T-helper 9 cell (primary cell): Measurements from ENCODE around the gene HCFC1R1.
"Not testable (repeated sequence)": the region's sequence is repeated elsewhere in the genome, so short reads cannot be mapped to it uniquely, and the experiment has no call there.

Experiments used
- DNase-seq: peaks from one replicate; pipeline ENCODE4 v3.0.0-alpha.2; 2020
- total RNA-seq, 2 donors: gene quantifications; one replicate each; lab custom pipeline; 2026; lab: John Stamatoyannopoulos, UW

HCFC1R1 gene
- total RNA-seq: 5.6 to 14.3 reads per million in 2 donors

- peak; percentile 92 for DNase-seq
Observed at GRCh38 chr16:3023669-3024478, at the start of gene HCFC1R1, which contains the start of gene THOC6. Gene HCFC1R1, minus strand, starts transcription at chr16:3023942. Its CDS starts 1 bp downstream, at chr16:3023941. Gene THOC6, plus strand, starts transcription at chr16:3024035. Its CDS starts 292 bp downstream, at chr16:3024327.

- no peak for DNase-seq
Observed at GRCh38 chr16:3073448-3073847, 49.7 kb upstream of the HCFC1R1 start.

GRCh38 chr16:3072576-3073263 lies 49.0 kb upstream of the HCFC1R1 start:
- not testable (repeated sequence) for DNase-seq

GRCh38 chr16:3072148-3072547 lies 48.4 kb upstream of the HCFC1R1 start:
- not testable (repeated sequence) for DNase-seq

GRCh38 chr16:3071655-3072054 lies 47.9 kb upstream of the HCFC1R1 start:
- no peak for DNase-seq

GRCh38 chr16:3070608-3071111 lies 46.9 kb upstream of the HCFC1R1 start:
- DNase-seq: no peak

GRCh38 chr16:3069146-3069545 lies 45.4 kb upstream of the HCFC1R1 start:
- not testable (repeated sequence) for DNase-seq

- no peak for DNase-seq
Observed at GRCh38 chr16:3068487-3068886, 44.7 kb upstream of the HCFC1R1 start.

GRCh38 chr16:3066440-3066748 lies 42.7 kb upstream of the HCFC1R1 start:
- no peak for DNase-seq

GRCh38 chr16:3065742-3066439 lies 42.1 kb upstream of the HCFC1R1 start:
- no peak for DNase-seq

GRCh38 chr16:3065069-3065741 lies 41.5 kb upstream of the HCFC1R1 start, which contains the start of gene IL32:
Gene IL32, plus strand, starts transcription at chr16:3065640. Its CDS starts 172 bp downstream, at chr16:3065812.
- peak; percentile 58 for DNase-seq

- no peak for DNase-seq
Observed at GRCh38 chr16:3063625-3064386, 40.1 kb upstream of the HCFC1R1 start.

- no peak for DNase-seq
Observed at GRCh38 chr16:3062553-3062952, 38.8 kb upstream of the HCFC1R1 start.

GRCh38 chr16:3060339-3061127 lies 36.8 kb upstream of the HCFC1R1 start:
- no peak for DNase-seq

- no peak for DNase-seq
Observed at GRCh38 chr16:3059723-3060242, 36.0 kb upstream of the HCFC1R1 start.

- peak; percentile 82 for DNase-seq
Observed at GRCh38 chr16:3059041-3059722, 35.4 kb upstream of the HCFC1R1 start.

- peak; percentile 44 for DNase-seq
Observed at GRCh38 chr16:3058139-3059030, 34.6 kb upstream of the HCFC1R1 start.

- no peak for DNase-seq
Observed at GRCh38 chr16:3057181-3058138, 33.7 kb upstream of the HCFC1R1 start.
